Endothelial cell of umbilical vein (primary cell): ENCODE measurements around the gene VASH2. TPM values are rescaled to one million over a fixed set of nuclear protein-coding genes. Genes with fewer than 3 reads are reported as not detected.

ENCODE experiments used
- BruUV-seq: library from RNA; stranded (reverse); fragments of 400-500 nt; replicated peaks from 2 replicates; lab custom pipeline; 2021; lab: Mats Ljungman, UMichigan
- CTCF ChIA-PET: fragments of 300-600, 350-600 bp; sonication (Branson Sonifier 250); formaldehyde crosslinking; loops from one replicate; lab custom pipeline; 2021; ENCODE audit warnings: antibody characterized with exemption, inconsistent platforms; lab: Charles Lee
- POLR2A ChIA-PET: fragments of 300-600, 350-600 bp; sonication (Branson Sonifier 250); formaldehyde crosslinking; loops from one replicate; lab custom pipeline; 2021; ENCODE audit warnings: antibody characterized with exemption, inconsistent platforms; lab: Charles Lee
- DNase-seq: peaks from one replicate; pipeline ENCODE4 v3.0.0-alpha.2; 2011; ENCODE audit warnings: low read depth, low spot score
- FAIRE-seq: peaks from 2 replicates; lab custom pipeline; 2011; peaks lifted over from hg19 to GRCh38; lab: Jason Lieb, UNC
- H2AFZ ChIP-seq: 2 replicates; pipeline ENCODE4 v1.6.0; 2012; ENCODE audit warnings: low read depth, low read length, control low read depth, inconsistent platforms
- H3K27ac ChIP-seq: 2 replicates; pipeline ENCODE4 v1.5.1; 2011; ENCODE audit warnings: low read depth, mild to moderate bottlenecking, control low read depth, low read length, moderate library complexity; ENCODE audit not compliant: insufficient read depth
- H3K27me3 ChIP-seq, 2 experiments: 2 replicates each; pipeline versions ENCODE4 v1.6.0 to v1.6.1; 2011; ENCODE audit warnings: low read length in 2 of 2, mixed read lengths in 1 of 2; ENCODE audit not compliant: control insufficient read depth in 2 of 2, insufficient read depth in 2 of 2
- H3K36me3 ChIP-seq, 2 experiments: 2 replicates in 1 of 2; 3 replicates in 1 of 2; pipeline ENCODE4 v1.5.1; 2011; ENCODE audit warnings: low read length in 2 of 2, mild to moderate bottlenecking in 1 of 2, moderate library complexity in 1 of 2; ENCODE audit not compliant: control insufficient read depth in 2 of 2, insufficient read depth in 2 of 2; ENCODE audit errors: extremely low read depth in 1 of 2
- H3K4me1 ChIP-seq: 3 replicates; pipeline ENCODE4 v1.5.1; 2011; ENCODE audit warnings: mild to moderate bottlenecking, low read length; ENCODE audit not compliant: control insufficient read depth, insufficient read depth; ENCODE audit errors: extremely low read depth
- H3K4me2 ChIP-seq: 2 replicates; pipeline ENCODE4 v1.6.1; 2011; ENCODE audit warnings: low read length, control low read depth, mixed read lengths; ENCODE audit not compliant: insufficient read depth
- H3K4me3 ChIP-seq, 3 experiments: fragments of 200-600 bp in 1 of 3; sonication (generic), shearing (Covaris generic) in 1 of 3; replicated peaks in 1 of 3; 2 replicates each; pipeline ENCODE4 v1.5.1; 2011 to 2016; ENCODE audit warnings: control low read depth in 3 of 3, low read length in 3 of 3, mild to moderate bottlenecking in 2 of 3, inconsistent platforms in 1 of 3, low read depth in 1 of 3, moderate library complexity in 1 of 3; ENCODE audit not compliant: insufficient read depth in 1 of 3
- H3K79me2 ChIP-seq: 2 replicates; pipeline ENCODE4 v1.6.0; 2012; ENCODE audit warnings: low read length, inconsistent platforms; ENCODE audit not compliant: control insufficient read depth, insufficient read depth
- H3K9ac ChIP-seq: replicated peaks from 2 replicates; pipeline ENCODE3; 2011; ENCODE audit warnings: low read length, control low read depth; ENCODE audit not compliant: insufficient read depth; ENCODE audit errors: extremely low read depth
- H3K9me1 ChIP-seq: replicated peaks from 3 replicates; pipeline ENCODE4 v1.6.0; 2011; ENCODE audit warnings: mild to moderate bottlenecking, low read length; ENCODE audit not compliant: control insufficient read depth, insufficient read depth; ENCODE audit errors: extremely low read depth
- H3K9me3 ChIP-seq: replicated peaks from 2 replicates; pipeline ENCODE4 v1.5.1; 2012; ENCODE audit warnings: low read length, inconsistent platforms; ENCODE audit not compliant: control insufficient read depth, insufficient read depth
- H4K20me1 ChIP-seq: replicated peaks from 2 replicates; pipeline ENCODE3; 2011; ENCODE audit warnings: mild to moderate bottlenecking, low read length; ENCODE audit not compliant: control insufficient read depth, insufficient read depth; ENCODE audit errors: extremely low read depth
- CTCF ChIP-seq, 2 donors: IDR thresholded peaks; 1 replicate in 1 of 2; 2 replicates in 1 of 2; pipeline ENCODE4 v1.5.1; 2011; ENCODE audit warnings: low read length in 2 of 2, mild to moderate bottlenecking in 2 of 2, moderate library complexity in 2 of 2, control low read depth in 1 of 2, inconsistent platforms in 1 of 2, low read depth in 1 of 2; ENCODE audit not compliant: insufficient read depth in 1 of 2; ENCODE audit errors: extremely low read depth in 1 of 2
- EZH2 ChIP-seq: IDR thresholded peaks from 2 replicates; pipeline ENCODE4 v1.6.1; 2012; ENCODE audit warnings: borderline replicate concordance, low read depth, mild to moderate bottlenecking, moderate library complexity, low read length, inconsistent platforms; ENCODE audit not compliant: severe bottlenecking
- FOS ChIP-seq: IDR thresholded peaks from 2 replicates; pipeline ENCODE4 v1.6.1; 2011; ENCODE audit warnings: mild to moderate bottlenecking, low read length, moderate library complexity, borderline replicate concordance; ENCODE audit not compliant: insufficient read depth
- GATA2 ChIP-seq: IDR thresholded peaks from 2 replicates; pipeline ENCODE4 v1.7.0; 2011; ENCODE audit warnings: low read depth, mild to moderate bottlenecking, moderate library complexity, mixed read lengths, low read length; ENCODE audit not compliant: insufficient read length, insufficient read depth
- JUN ChIP-seq: IDR thresholded peaks from 2 replicates; pipeline ENCODE4 v1.6.1; 2011; ENCODE audit warnings: borderline replicate concordance, low read depth; ENCODE audit not compliant: insufficient read length, insufficient read depth
- MYC ChIP-seq: IDR thresholded peaks from one replicate; pipeline ENCODE4 v1.6.1; 2011; ENCODE audit warnings: mild to moderate bottlenecking, low read depth, low read length
- POLR2A ChIP-seq: IDR thresholded peaks from 2 replicates; pipeline ENCODE4 v1.6.1; 2012; ENCODE audit warnings: low read depth, mild to moderate bottlenecking, control low read depth, low read length
- POLR2AphosphoS5 ChIP-seq: IDR thresholded peaks from 2 replicates; pipeline ENCODE4 v1.6.1; 2012; ENCODE audit warnings: low read depth, mild to moderate bottlenecking, control low read depth, low read length, moderate library complexity; ENCODE audit not compliant: insufficient read depth
- dilution Hi-C: fragments of 300-500 bp; cut with MboI; formaldehyde crosslinking; loops from one replicate; pipeline ENCODE4 v1.15.0; 2019; ENCODE audit warnings: low sequenced_read_pairs; ENCODE audit not compliant: extremely low pct_ligation_motif_present
- intact Hi-C: fragments of 100-400 bp; cut with micrococcal nuclease; formaldehyde crosslinking; loops from one replicate; pipeline ENCODE4 v1.10.0; 2022
- polyA plus RNA-seq, 4 experiments: library from polyadenylated mRNA; depleted of rRNA in 3 of 4; stranded (reverse) in 3 of 4; unstranded in 1 of 4; fragments of >200 nt; gene quantifications; 2 replicates each; pipeline versions ENCODE4 v1.2.1 to v1.2.3, GENCODE V29; 2011 to 2012; ENCODE audit warnings: missing spikeins in 1 of 4
- total RNA-seq: library from RNA; stranded (reverse); gene quantifications from 2 replicates; pipeline ENCODE4 v1.2.3, GENCODE V29; 2021
- TF ChIP-seq, protein P1 (sequence below): IDR thresholded peaks from 2 replicates; pipeline ENCODE4 v1.6.1; 2011; ENCODE audit not compliant: insufficient read depth, insufficient read length

The VASH2 gene
- total and polyA plus RNA-seq, 2 donors (not counting 3 experiments of a cell fraction or from before 2014, with no cell fraction given) = 0.70 to 2.9 TPM

- DNase-seq (no peak), FAIRE-seq (peak; percentile 60)
- Histone ChIP-seq H3K4me2 (no peak overlapping the region), H3K9me3 (no peaks in the 10 kb centered on the region), H3K4me3 (no peak overlapping the region), H3K36me3 (no peaks in the 10 kb centered on the region), H2AFZ (no peak overlapping the region), H3K79me2 (no peaks in the 10 kb centered on the region), H3K9me1 (no peaks in the 10 kb centered on the region), H3K4me1 (no peaks in the 10 kb centered on the region), H3K27me3 (peaks cover 0 to 6% of the 10 kb centered on the region in 2 experiments), H3K9ac (no peak overlapping the region), H4K20me1 (no peaks in the 10 kb centered on the region), H3K27ac (no peak overlapping the region)
- POLR2A ChIA-PET = no interaction called here
- intact Hi-C loops = no loop called here
- no peak for TF ChIP-seq POLR2AphosphoS5
- TF ChIP-seq FOS = no peak
- TF ChIP-seq POLR2A = no peak
- TF ChIP-seq CTCF (IDR thresholded peaks at IDR 0.05; ENCODE audit: extremely low read depth in 1 of 2, insufficient read depth in 1 of 2, low read depth in 1 of 2, low read length in 2 of 2) = peak; percentile 34 to 58
- CTCF ChIA-PET = interaction anchor here (1.0 to 2.6 kb wide), 10 partner anchors 8 to 303 kb away, joined by 3 to 14 read pairs (median 5); partner anchors contain the start of gene VASH2
- BruUV-seq = no TSS peak
- dilution Hi-C loops = no loop called here
Measured at GRCh38 chr1:212967801-212968200, 17.5 kb downstream of the VASH2 start.

DNA sequence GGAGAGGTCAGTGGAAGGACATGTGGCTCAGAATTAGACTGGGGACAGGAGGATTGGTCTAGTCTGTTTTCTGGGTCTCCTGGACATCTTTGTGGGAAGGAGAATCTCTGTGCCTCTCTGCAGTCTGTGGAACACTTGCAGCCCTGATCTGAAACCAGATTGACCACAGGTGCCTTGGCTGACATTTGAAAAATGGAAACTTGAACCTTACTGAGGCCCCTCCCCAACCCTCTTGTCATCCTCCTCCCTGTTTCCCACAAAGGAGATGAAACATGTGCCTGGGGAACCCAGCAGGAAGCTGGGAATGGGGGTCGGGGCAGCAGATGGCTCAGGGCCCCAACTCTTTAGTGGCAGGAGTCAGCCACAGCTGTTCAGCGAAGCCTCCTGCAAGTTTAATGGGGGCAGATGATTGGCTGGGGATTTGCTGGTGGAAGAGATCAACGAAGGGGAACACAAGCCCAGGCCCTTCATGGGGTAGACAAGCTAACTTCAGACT lies 18.1 kb downstream of the VASH2 start:
- ChIA-PET CTCF (interaction anchor here (1.0 to 2.6 kb wide), 9 partner anchors 9 to 303 kb away, joined by 3 to 14 read pairs (median 5); partner anchors contain the start of gene VASH2), POLR2A (no interaction called here)
- H3K27me3 ChIP-seq = peaks cover 0 to 6% of the 10 kb centered on the region in 2 experiments
- no peaks in the 10 kb centered on the region for H3K79me2 ChIP-seq
- dilution Hi-C loops = no loop called here
- BruUV-seq = no TSS peak
- no peak overlapping the region for H3K4me2 ChIP-seq
- no peaks in the 10 kb centered on the region for H3K4me1 ChIP-seq
- H3K9me1 ChIP-seq = no peaks in the 10 kb centered on the region
- no peaks in the 10 kb centered on the region for H3K9me3 ChIP-seq
- TF ChIP-seq EZH2 (no peak), POLR2A (no peak), GATA2 (no peak), JUN (no peak), MYC (no peak), CTCF (IDR thresholded peaks at IDR 0.05; ENCODE audit: extremely low read depth in 1 of 2, insufficient read depth in 1 of 2, low read depth in 1 of 2, low read length in 2 of 2) (no peak), FOS (no peak), POLR2AphosphoS5 (no peak)
- TF ChIP-seq, protein P1, sequence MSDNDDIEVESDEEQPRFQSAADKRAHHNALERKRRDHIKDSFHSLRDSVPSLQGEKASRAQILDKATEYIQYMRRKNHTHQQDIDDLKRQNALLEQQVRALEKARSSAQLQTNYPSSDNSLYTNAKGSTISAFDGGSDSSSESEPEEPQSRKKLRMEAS = no peak
- no peak overlapping the region for H3K27ac ChIP-seq
- H2AFZ ChIP-seq = no peak overlapping the region
- H3K36me3 ChIP-seq = no peaks in the 10 kb centered on the region
- no peak for FAIRE-seq
- H3K9ac ChIP-seq = no peak overlapping the region
- no peaks in the 10 kb centered on the region for H4K20me1 ChIP-seq
- DNase-seq = no peak
- no peak overlapping the region for H3K4me3 ChIP-seq
- intact Hi-C loops = no loop called here
